Measurements from ENCODE around the gene CLEC12A.

DNA sequence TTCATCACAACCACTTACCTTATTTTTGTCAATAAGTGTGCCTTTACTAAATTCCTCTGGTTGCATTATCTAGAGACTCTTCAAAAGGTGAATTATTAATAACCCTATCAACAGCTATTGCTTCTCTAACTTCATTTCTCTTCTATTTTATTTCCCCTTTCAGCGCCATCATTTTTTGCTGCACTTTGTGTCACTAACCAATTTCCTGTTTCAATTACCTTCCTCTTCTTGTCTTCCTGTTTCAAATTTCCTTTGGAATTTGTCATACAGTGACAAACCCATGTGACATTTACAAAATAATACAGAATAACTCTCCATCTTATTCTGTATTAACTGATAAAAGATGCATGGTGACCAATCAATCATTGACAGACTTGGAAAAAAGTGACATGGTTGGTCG lies 26.8 kb upstream of the CLEC12A start:
- no peak for TF ChIP-seq POLR2A (IDR thresholded peaks at IDR 0.05; ENCODE audit: low read depth, low read length)
- no peak for TF ChIP-seq CTCF (conservative IDR thresholded peaks at IDR 0.05; ENCODE audit: low read depth, low read length)
- no peak for TF ChIP-seq MXI1 (IDR thresholded peaks at IDR 0.05; ENCODE audit: borderline replicate concordance, low read depth, low read length)
- TF ChIP-seq ELK1 (IDR thresholded peaks at IDR 0.05; ENCODE audit: borderline replicate concordance, low read depth, low read length): no peak
- no peak for TF ChIP-seq USF2 (IDR thresholded peaks at IDR 0.05; ENCODE audit: low read depth, low read length)

All from IMR-90 (cell line).